ENCODE data around the gene CEP112. TPM values are rescaled to one million over a fixed set of nuclear protein-coding genes. Genes with fewer than 3 reads are reported as not detected.

CEP112 gene
- total and polyA plus RNA-seq, 2 of the 8 experiments (the other 6 are each of a cell fraction or from before 2014, with no cell fraction given): 0.62 to 3.1 TPM

DNA sequence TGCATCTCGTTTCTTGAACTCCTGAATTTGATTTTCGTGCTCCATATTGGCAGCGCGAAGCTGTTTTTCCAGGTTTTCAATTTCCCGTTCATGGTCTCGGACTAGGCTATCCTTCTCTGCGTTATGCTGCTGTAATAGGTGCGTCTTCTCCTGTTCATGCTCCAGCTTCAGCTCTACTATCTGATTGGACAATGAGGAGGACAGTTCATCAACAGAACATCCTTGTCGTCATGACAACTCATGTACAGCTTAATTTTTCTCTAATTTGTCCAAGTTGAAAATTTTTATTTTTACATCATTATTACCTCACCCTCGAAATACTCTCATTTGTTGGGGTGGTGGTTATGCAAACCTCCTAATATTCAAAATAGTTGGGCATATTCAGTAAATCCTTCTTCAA, 289.8 kb downstream of the CEP112 start:
- Histone ChIP-seq H2AK5ac (ENCODE audit: low read depth, low read length) (no peak overlapping the region), H3K23me2 (ENCODE audit: low read depth, low read length) (no peaks in the 10 kb centered on the region), H2BK120ac (replicated peaks; ENCODE audit: low read depth, low read length) (no peak overlapping the region), H3K23ac (ENCODE audit: insufficient read length) (no peak overlapping the region), H3K79me2 (ENCODE audit: control insufficient read depth in 1 of 2, insufficient read depth in 2 of 2, low read length in 2 of 2) (no peaks in the 10 kb centered on the region), H2BK12ac (ENCODE audit: low read depth, low read length) (no peak overlapping the region), H3K9me3 (ENCODE audit: insufficient read depth in 2 of 2, low read depth in 1 of 2, low read length in 1 of 2) (no peaks in the 10 kb centered on the region), H4K8ac (ENCODE audit: extremely low read depth, insufficient read depth, low read length) (no peak overlapping the region), H4K20me1 (replicated peaks in 1 of 2; ENCODE audit: control insufficient read depth in 1 of 2, insufficient read depth in 2 of 2, low read length in 2 of 2) (no peaks in the 10 kb centered on the region), H3K4me1 (replicated peaks in 1 of 4; ENCODE audit: control insufficient read depth in 3 of 4, insufficient read depth in 4 of 4, low read length in 3 of 4) (0 out of 7 replicates have a peak, but pooled peaks cover 0 to 2% (median 0%) of the 10 kb centered on the region in 4 experiments), H3K79me1 (ENCODE audit: low read depth, low read length) (no peaks in the 10 kb centered on the region), H2AFZ (ENCODE audit: low read length) (no peak overlapping the region), H3K14ac (ENCODE audit: insufficient read length) (no peak overlapping the region), H3K9ac (replicated peaks in 1 of 4; ENCODE audit: extremely low read depth in 1 of 4, low read depth in 3 of 4, low read length in 3 of 4) (no peak overlapping the region; a peak in 1 of 7 replicates), H2BK20ac (ENCODE audit: low read length) (no peak overlapping the region), H4K5ac (ENCODE audit: insufficient read length, low read depth, low read length) (no peak overlapping the region), H3K36me3 (ENCODE audit: control insufficient read depth in 2 of 4, insufficient read depth in 4 of 4, low read length in 3 of 4) (no peaks in the 10 kb centered on the region), H3K27me3 (replicated peaks in 1 of 4; ENCODE audit: control insufficient read depth in 3 of 4, extremely low read depth in 1 of 4, insufficient read depth in 3 of 4, low read length in 3 of 4) (no peaks in the 10 kb centered on the region), H3K4me3 (ENCODE audit: extremely low read depth in 1 of 4, insufficient read depth in 2 of 4, low read depth in 3 of 4, low read length in 4 of 4) (no peak overlapping the region), H3K4ac (replicated peaks; ENCODE audit: insufficient read length, low read depth, low read length) (no peak overlapping the region), H3K4me2 (ENCODE audit: insufficient read depth in 1 of 2, low read depth in 2 of 2, low read length in 2 of 2) (no peak overlapping the region), H4K91ac (replicated peaks; ENCODE audit: insufficient read length, low read length) (no peak overlapping the region), H3K27ac (ENCODE audit: low read depth, low read length) (no peak overlapping the region), H2BK15ac (ENCODE audit: low read length) (no peak overlapping the region), H3K18ac (ENCODE audit: extremely low read depth, low read length) (peak overlapping the region; percentile 19; the same call in 1 of the 2 replicates), H3K56ac (replicated peaks; ENCODE audit: insufficient read length, low read depth, low read length) (no peak overlapping the region), H2BK5ac (ENCODE audit: low read depth, low read length) (no peak overlapping the region)
- TF ChIP-seq HDAC2 (IDR thresholded peaks at IDR 0.05; ENCODE audit: borderline replicate concordance in 1 of 2, low read depth in 2 of 2, low read length in 2 of 2) (no peak), JUND (IDR thresholded peaks at IDR 0.05; ENCODE audit: low read length) (no peak), SP1 (IDR thresholded peaks at IDR 0.05; ENCODE audit: low read depth, low read length) (no peak), RNF2 (IDR thresholded peaks at IDR 0.05; ENCODE audit: borderline replicate concordance, low read depth, low read length, missing control alignments, poor library complexity, severe bottlenecking) (no peak), CHD2 (IDR thresholded peaks at IDR 0.05; ENCODE audit: low read length) (no peak), SIRT6 (IDR thresholded peaks at IDR 0.05; ENCODE audit: low read length) (no peak)
- TF ChIP-seq, protein P1, sequence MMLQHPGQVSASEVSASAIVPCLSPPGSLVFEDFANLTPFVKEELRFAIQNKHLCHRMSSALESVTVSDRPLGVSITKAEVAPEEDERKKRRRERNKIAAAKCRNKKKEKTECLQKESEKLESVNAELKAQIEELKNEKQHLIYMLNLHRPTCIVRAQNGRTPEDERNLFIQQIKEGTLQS (IDR thresholded peaks at IDR 0.05; ENCODE audit: insufficient read depth, low read depth, low read length): no peak
- ChIA-PET CTCF (ENCODE audit: partially characterized antibody) (interaction anchor here (0.6 to 1.8 kb wide), 3 partner anchors 16 to 1268 kb away, joined by 3 to 5 read pairs (median 4); no protein-coding TSS in a partner anchor), POLR2A (ENCODE audit: partially characterized antibody) (no interaction called here)
- 89% methylated on average over 10 of the region's 10 CpGs; no CpG with 5 or more reads in 1 of the 2 experiments for WGBS, 2 experiments (ENCODE audit: extremely low coverage in 1 of 2, insufficient coverage in 1 of 2, insufficient read length in 1 of 2, insufficient replicate concordance in 2 of 2, low coverage in 1 of 2, low lambda C conversion rate in 2 of 2, missing lambda C conversion rate in 1 of 2)
- no peak for DNase-seq (ENCODE audit: low read depth in 1 of 2, low spot score in 2 of 2)
- FAIRE-seq: no peak

Measured in H1 (cell line).